Activated CD4-positive, alpha-beta T cell treated with anti-CD3 and anti-CD28 coated beads, Interleukin-2, amount 50 U/mL, for 48 hours (primary cell): ENCODE measurements around the gene PDGFRB.
"Not testable (repeated sequence)": the region's sequence is repeated elsewhere in the genome, so short reads cannot be mapped to it uniquely, and the experiment has no call there.

Experiments
- DNase-seq, 2 experiments: peaks; one replicate each; pipeline ENCODE4 v3.0.0-alpha.2; 2020

PDGFRB gene

DNA sequence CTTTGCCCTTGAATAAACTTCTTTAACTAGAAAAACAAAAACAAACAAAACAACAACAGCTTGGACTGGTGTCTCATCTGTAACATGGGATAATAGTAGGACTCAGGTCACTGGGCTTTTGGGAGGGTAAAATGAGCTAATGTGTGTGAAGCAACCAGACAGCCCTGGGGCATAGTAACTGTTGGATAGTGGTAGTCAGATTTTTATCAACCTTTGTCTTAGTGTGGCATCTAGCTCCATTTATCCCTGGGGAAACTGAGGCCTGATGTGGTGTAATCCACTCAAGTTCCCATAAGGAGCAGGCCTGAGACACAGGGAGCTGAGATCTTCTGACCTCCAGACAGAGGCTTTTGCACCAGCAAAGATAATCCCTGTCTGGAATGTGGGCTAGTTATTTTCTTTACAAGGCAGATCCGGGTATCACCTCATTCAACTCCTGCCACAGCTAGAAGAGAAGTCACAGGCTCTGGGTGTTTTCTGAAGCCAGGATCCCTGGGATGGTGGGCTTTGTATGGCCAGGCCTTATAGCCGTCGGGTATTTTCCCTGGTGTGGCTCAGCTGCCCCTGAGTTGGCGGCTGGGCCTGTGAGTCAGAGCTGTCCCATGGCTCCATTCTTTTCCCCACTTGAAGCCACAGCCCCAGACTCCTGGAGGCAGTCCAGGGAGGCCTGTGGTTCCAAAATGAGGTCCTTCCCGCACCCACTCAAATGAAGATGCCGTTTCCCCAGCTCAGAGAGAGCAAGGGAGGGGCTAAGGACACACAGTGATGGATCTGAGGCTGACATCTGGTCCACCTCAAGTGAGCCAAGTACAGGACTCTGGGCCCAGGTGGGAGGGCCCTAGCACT lies 43.2 kb downstream of the PDGFRB start:
- DNase-seq = no peak

GRCh38 chr5:150111122-150111521 lies 44.5 kb downstream of the PDGFRB start:
- no peak for DNase-seq

- no peak for DNase-seq
Measured at GRCh38 chr5:150109921-150110320, 45.7 kb downstream of the PDGFRB start.

- DNase-seq = no peak
Measured at GRCh38 chr5:150108711-150109514, 46.7 kb downstream of the PDGFRB start.

- no peak for DNase-seq
Measured at GRCh38 chr5:150107909-150108447, 47.7 kb downstream of the PDGFRB start.

DNA sequence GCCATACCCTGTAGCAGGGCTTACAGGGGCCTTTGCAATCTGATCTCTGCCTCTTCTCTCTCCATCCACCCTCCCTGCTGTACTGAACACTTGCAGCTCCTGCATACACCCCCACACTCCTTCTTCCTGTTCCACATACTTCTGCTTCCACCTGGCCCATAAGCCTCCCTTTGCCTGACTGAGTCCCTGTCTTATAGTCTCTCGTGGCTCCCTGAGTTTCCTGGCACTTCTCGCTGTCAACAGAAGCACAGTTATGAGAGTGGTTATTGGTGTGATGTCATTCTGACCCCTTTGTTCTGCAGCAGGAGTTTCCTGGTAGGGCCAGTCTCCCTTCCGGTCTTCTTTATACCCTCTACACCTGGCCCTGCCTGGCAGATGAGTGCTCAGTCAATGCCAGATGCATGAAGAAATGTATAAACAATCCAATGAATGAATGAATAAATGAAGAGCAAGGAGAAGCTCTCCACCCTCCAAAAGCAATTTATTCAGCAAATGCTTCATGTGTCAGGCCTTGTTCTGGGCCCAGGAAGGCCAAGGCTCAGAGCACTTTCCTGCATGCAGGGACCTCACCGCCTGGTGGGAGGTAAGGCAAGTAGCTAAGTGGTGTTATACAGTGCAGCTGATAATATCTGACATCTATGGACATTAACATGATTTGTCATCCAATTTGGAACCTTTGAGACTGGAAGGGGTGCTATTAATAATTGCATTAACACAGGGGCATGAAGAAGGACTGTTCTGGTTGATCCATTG lies 48.8 kb downstream of the PDGFRB start:
- no peak for DNase-seq

- no peak for DNase-seq
Measured at GRCh38 chr5:150105928-150106615, 49.6 kb downstream of the PDGFRB start.

- DNase-seq = no peak
Measured at GRCh38 chr5:150104550-150104870, 51.1 kb downstream of the PDGFRB start.

DNA sequence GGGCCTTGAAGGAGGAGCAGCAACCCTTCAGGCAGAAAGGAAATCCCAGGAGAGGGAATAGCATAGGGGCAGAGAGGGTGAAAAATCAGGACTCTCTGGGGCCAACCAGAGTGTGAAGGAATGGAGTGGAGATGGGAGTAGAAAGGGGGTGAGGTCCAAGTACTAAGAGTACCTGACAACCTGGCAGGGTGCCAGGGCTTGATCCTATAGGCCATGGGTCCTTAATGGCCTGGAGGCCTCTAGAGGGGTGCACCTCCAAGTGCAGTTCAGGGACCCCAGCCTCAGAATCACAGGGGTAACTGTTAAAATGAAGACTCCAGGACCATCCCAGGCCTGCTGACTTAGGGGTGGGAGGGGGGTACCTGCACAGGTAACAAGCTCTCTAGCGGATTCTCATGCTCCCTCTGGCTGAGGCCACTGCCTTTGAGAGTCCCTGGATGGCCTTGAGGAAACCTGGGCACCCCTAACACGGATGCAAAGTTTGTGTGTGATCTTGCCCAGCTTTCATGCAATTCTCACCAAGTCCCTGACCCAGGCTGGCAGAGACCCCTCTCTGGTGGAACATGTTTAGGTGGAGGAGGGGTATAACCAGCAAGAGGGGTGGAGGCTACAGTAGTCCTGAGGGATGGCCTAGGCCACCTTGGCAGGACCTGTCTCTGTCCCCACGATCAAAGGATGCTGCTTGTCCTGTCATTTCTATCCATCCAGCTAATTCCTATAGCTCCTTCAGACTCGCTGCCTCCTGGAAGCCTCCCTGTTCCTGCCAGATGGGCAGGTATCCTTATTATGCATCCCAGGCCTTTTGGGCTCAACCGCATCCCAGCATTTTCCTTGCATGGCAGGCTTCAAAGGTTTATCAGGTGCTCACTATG lies 51.7 kb downstream of the PDGFRB start:
- no peak for DNase-seq

GRCh38 chr5:150101023-150101422 lies 54.6 kb downstream of the PDGFRB start:
- DNase-seq = no peak

DNA sequence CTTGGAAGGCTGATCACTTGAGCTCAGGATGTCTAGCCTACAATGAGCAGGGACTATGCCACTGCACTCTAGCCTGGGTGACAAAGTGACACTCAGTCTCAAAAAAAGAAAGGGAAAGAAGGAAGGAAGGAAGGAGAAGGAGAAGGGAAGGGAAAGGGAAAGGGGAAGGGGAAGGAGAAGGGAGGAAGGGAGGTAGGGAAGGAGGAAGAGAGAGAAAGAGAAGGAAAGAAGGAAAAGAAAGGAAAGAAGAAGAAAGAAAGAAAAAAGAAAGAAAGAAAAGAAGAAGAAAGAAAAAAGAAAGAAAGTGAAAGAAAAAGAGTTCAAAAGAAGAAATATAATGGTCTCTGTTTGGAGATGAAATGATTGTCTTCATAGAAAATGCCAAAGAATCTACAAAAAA lies 58.5 kb downstream of the PDGFRB start:
- no peak for DNase-seq

DNA sequence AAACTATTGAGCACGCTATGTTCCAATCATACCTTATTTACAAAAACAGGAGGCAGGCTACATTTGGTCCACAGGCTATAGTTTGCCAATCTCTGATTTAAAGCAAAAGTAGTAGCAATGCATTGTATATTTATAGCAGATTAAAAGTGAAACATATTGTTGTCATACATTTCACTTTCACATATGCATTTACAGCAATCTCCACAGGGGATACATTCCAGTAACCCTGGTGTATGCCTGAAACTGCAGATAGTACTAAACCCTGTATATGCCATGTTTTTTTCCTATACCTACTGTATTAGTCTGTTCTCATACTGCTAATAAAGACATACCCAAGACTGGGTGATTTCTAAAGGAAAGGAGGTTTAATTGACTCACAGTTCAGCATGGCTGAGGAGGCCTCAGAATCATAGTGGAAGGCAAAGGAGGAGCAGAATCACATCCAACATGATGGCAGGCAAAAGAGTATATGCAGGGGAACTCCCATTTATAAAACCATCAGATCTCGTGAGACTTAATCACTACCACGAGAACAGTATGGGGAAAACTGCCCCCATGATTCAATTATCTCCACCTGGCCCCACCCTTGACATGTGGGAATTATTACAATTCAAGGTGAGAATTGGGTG lies 63.4 kb downstream of the PDGFRB start:
- DNase-seq = no peak

DNA sequence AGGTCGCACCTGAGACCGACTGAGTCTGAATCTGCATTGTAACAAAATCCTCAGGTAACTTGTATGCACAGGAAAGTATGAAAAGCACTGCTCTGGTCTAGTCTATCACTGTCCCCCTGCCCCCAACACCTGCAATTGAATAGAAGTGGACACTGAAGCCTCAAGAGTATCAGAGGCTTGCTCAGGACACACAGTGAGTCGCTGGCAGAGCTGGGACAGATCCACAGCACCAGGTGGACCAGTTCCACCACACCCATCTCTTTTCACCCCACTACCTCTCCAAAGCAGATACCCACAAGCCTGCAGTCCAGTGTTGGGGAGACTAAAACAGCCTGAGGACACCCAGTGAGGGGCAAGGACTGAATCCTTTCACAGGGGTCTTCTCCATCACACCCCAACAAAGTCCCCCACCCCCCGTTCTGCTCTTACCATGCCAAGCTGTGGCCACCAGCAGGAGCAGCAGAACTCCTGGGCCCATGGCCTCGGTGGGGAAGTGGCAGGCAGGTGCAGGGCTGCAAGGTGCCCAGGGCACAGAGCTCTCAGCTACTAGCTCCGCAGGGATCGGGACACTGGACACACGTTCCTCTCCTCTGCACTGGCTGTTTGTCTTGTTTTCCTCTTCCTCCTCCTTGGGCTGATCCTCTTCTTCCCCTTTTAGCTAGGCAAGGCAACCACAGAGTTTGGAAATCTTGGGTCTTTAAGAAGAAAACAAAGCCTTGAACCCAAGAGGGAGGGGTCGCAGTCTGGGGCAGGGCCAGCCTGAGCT lies 69.5 kb downstream of the PDGFRB start, which contains the start of gene CSF1R:
TSS of gene CSF1R (minus strand) at position 605 of the 766 bp plus-strand sequence. CDS start at position 478, 127 bp downstream.
- no peak for DNase-seq

DNA sequence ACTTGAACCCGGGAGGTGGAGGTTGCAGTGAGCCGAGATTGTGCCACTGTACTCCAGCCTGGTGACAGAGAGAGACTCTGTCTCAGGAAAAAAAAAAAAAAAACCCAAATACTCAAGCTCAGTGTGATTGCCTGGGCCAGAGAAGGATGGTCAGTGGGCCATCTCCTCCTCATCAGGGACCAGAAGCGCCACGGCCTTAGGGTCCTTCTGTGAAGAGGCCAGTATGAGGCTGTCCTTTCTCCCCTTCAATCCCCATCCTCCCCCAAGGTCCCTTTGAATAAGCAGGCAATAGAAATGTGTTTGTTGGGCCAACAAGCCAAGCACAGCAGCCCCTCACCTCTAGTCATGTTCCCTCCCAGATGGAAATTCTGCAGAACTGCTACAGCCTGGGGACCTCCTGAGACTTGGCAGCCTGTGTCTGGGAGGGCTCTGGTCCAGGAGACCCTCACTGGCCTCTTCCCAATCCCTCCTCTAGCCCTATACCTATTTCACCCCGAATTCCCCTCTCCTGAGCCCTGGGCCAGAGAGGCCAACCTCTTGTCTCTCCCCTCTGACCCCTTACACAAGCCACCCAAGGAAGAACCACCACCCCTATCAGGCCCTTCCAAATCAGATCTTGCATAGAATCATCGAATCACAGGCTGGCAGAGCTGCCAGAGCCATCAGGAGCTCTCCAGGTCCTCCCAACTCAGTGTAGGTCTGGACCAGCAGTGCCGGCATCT lies 70.3 kb downstream of the PDGFRB start:
- DNase-seq = no peak

DNA sequence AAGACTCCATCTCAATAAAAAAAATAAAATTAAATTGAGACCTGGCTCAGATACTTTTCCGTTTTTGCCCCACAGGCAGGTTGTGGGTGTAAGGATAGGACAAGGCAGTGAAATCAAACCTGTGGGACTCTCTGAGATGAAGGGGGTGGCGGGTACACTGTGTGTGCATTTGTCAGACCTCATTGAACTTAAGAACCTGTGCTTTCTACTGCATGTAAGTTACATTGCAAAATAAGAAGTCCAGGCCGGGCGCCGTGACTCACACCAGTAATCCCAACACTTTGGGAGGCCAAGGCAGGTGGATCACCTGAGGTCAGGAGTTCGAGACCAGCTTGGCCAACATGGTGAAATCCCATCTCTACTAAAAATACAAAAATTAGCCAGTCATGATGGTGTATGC lies 70.9 kb downstream of the PDGFRB start:
- not testable (repeated sequence) for DNase-seq

DNA sequence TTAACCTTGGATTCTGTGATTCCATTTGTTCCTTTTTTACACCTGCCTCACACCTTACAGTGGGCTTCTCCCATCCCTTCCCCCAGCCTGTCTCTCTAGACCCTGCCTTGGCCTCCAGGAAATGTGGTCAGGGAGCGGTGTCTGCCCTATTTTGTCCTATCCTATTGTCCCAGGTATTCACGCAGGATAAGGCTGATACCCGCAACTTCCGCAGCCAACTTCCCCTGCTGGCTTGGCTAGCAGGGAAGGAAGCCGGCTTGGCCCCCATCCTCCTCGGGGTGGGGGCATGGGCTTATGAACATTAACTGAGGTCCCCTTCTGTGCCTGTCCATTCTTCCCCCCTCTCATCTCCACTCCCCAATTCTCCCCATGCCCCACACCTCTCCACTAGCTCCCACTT lies 72.8 kb downstream of the PDGFRB start:
- DNase-seq = no peak

DNA sequence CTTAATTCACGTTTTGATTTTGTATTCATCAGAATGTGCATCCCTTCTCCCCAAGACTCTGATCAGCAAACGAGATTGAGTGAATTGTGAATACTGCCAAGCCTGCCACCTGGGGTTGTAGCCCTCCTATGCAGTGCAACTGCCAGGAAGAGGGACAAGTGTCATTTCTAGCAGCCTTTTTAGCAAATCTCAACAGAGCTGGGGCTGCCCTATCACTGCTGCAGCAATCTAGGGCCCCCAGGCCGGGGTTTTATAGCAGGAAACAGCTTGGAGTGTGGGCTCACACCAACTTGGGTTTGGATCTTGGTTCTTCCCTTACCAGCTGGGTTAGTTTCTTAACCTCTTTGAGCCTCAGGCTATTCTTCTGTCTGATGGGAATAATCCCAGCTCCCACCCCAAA lies 73.3 kb downstream of the PDGFRB start:
- no peak for DNase-seq

GRCh38 chr5:150081541-150082283 lies 73.9 kb downstream of the PDGFRB start:
- no peak for DNase-seq
